Subcutaneous preadipocyte (primary cell): ENCODE data around the gene INPP5E. TPM values are rescaled to one million over a fixed set of nuclear protein-coding genes. Genes with fewer than 3 reads are reported as not detected.

Experiments used
- total RNA-seq: library from RNA; depleted of rRNA; stranded (reverse); fragments of >200 nt; gene quantifications from 2 replicates; pipeline ENCODE4 v1.2.3, GENCODE V29; 2012

Gene INPP5E
- 7.7 and 13.5 TPM in 2 replicates for total RNA-seq

GRCh38 chr9:136439481-136440408 is at the start of gene INPP5E:
INPP5E (minus strand) TSS chr9:136439845; CDS start chr9:136439419, 426 bp downstream.

GRCh38 chr9:136482793-136483588 is 43.3 kb upstream of the INPP5E start, which contains the start of gene SEC16A:
SEC16A (minus strand) TSS chr9:136483040; CDS start chr9:136477615, 5,425 bp downstream.

GRCh38 chr9:136410500-136411287 is 29.0 kb downstream of the INPP5E start, which contains the start of the genes ENTR1 and PMPCA:
ENTR1 (minus strand) TSS chr9:136410614; CDS start chr9:136410397, 217 bp downstream.
PMPCA (plus strand) TSS chr9:136410658; CDS start chr9:136410669, 11 bp downstream.

GRCh38 chr9:136400038-136400834 is 39.4 kb downstream of the INPP5E start, which contains the start of gene SNAPC4:
SNAPC4 (minus strand) TSS chr9:136400170; CDS start chr9:136398428, 1,742 bp downstream.

Other genes starting within 250 kb of the INPP5E start
- not detected in 2 replicates for gene LHX3, start 234.7 kb downstream of the INPP5E start, total RNA-seq
- gene QSOX2, start 194.0 kb downstream of the INPP5E start, total RNA-seq: 11.4 and 17.0 TPM in 2 replicates
- gene CCDC187, start 135.8 kb downstream of the INPP5E start, total RNA-seq: under 0.01 TPM in 1 of 2 replicates, not detected in the other
- gene GPSM1, start 112.3 kb downstream of the INPP5E start, total RNA-seq: 34.2 and 50.8 TPM in 2 replicates
- gene DNLZ, start 76.1 kb downstream of the INPP5E start, total RNA-seq: 5.5 and 8.1 TPM in 2 replicates
- 0.78 and 1.1 TPM in 2 replicates for gene CARD9, start 66.2 kb downstream of the INPP5E start, total RNA-seq
- 17.2 and 19.8 TPM in 2 replicates for gene SNAPC4, start 39.7 kb downstream of the INPP5E start, total RNA-seq
- gene ENTR1, start 29.2 kb downstream of the INPP5E start, total RNA-seq: 36.4 and 48.9 TPM in 2 replicates
- 54.4 and 58.6 TPM in 2 replicates for gene PMPCA, start 29.2 kb downstream of the INPP5E start, total RNA-seq
- 26.1 and 34.8 TPM in 2 replicates for gene SEC16A, start 43.2 kb upstream of the INPP5E start, total RNA-seq
- 7.7 and 13.1 TPM in 2 replicates for gene NOTCH1, start 106.2 kb upstream of the INPP5E start, total RNA-seq
- 2.6 and 8.8 TPM in 2 replicates for gene EGFL7, start 223.1 kb upstream of the INPP5E start, total RNA-seq
- gene AGPAT2, start 247.6 kb upstream of the INPP5E start, total RNA-seq: 34.4 and 39.7 TPM in 2 replicates